ENCODE results near the gene SHOX. TPM values are rescaled to one million over a fixed set of nuclear protein-coding genes. Genes with fewer than 3 reads are reported as not detected.

SHOX gene
- polyA plus RNA-seq, 1 donor (not counting 4 experiments of a cell fraction or from before 2014, with no cell fraction given) = not detected

GRCh38 chrX:703466-703865, 72.9 kb downstream of the SHOX start:
- no peaks in the 10 kb centered on the region for H3K79me2 ChIP-seq (ENCODE audit: control insufficient read depth, insufficient read depth, low read length)
- H2AFZ ChIP-seq (ENCODE audit: control insufficient read depth, low read length) = no peak overlapping the region
- H3K9ac ChIP-seq (ENCODE audit: control insufficient read depth, extremely low read depth, insufficient read depth, low read length) = no peak overlapping the region
- FAIRE-seq (no peak), DNase-seq (ENCODE audit: low read depth, low spot score) (no peak)
- TF ChIP-seq EZH2 (IDR thresholded peaks at IDR 0.05; ENCODE audit: low read length) (no peak), CTCF (optimal IDR thresholded peaks at IDR 0.05 in 1 of 3, IDR thresholded peaks at IDR 0.05 in 1 of 3, conservative IDR thresholded peaks at IDR 0.05 in 1 of 3; ENCODE audit: extremely low read depth in 1 of 3, insufficient read depth in 2 of 3, low read length in 3 of 3) (no peak)
- H3K27me3 ChIP-seq (ENCODE audit: control insufficient read depth, extremely low read depth, insufficient read depth, low read length) = no peaks in the 10 kb centered on the region
- no peaks in the 10 kb centered on the region for H3K36me3 ChIP-seq (ENCODE audit: control insufficient read depth in 2 of 2, extremely low read depth in 1 of 2, insufficient read depth in 2 of 2, low read length in 2 of 2)
- H3K4me2 ChIP-seq (ENCODE audit: control insufficient read depth, extremely low read depth, insufficient read depth, low read depth, low read length) = no peak overlapping the region
- no peaks in the 10 kb centered on the region for H4K20me1 ChIP-seq (ENCODE audit: control insufficient read depth, extremely low read depth, insufficient read depth, low read length)
- H3K9me3 ChIP-seq (ENCODE audit: control insufficient read depth, low read depth, low read length) = peaks cover 2% of the 10 kb centered on the region
- no peak overlapping the region for H3K4me3 ChIP-seq (ENCODE audit: control insufficient read depth in 2 of 3, extremely low read depth in 1 of 3, insufficient read depth in 2 of 3, low read depth in 1 of 3, low read length in 3 of 3)
- H3K27ac ChIP-seq (ENCODE audit: control insufficient read depth, insufficient read depth, low read length) = no peak overlapping the region
- no peaks in the 10 kb centered on the region for H3K9me1 ChIP-seq (ENCODE audit: control insufficient read depth, extremely low read depth, insufficient read depth, low read length)
- dilution Hi-C loops (cut with MboI; ENCODE audit: extremely low pct_ligation_motif_present, low sequenced_read_pairs) = no loop called here
- H3K4me1 ChIP-seq (ENCODE audit: control insufficient read depth, extremely low read depth, insufficient read depth, low read length) = no peaks in the 10 kb centered on the region

- dilution Hi-C loops (cut with MboI; ENCODE audit: extremely low pct_ligation_motif_present, low sequenced_read_pairs) = no loop called here
- no peaks in the 10 kb centered on the region for H4K20me1 ChIP-seq (ENCODE audit: control insufficient read depth, extremely low read depth, insufficient read depth, low read length)
- H3K9ac ChIP-seq (ENCODE audit: control insufficient read depth, extremely low read depth, insufficient read depth, low read length) = no peak overlapping the region
- no peak overlapping the region for H3K4me2 ChIP-seq (ENCODE audit: control insufficient read depth, extremely low read depth, insufficient read depth, low read depth, low read length)
- H3K9me1 ChIP-seq (ENCODE audit: control insufficient read depth, extremely low read depth, insufficient read depth, low read length) = no peaks in the 10 kb centered on the region
- H3K36me3 ChIP-seq (ENCODE audit: control insufficient read depth in 2 of 2, extremely low read depth in 1 of 2, insufficient read depth in 2 of 2, low read length in 2 of 2) = no peaks in the 10 kb centered on the region
- no peak overlapping the region for H2AFZ ChIP-seq (ENCODE audit: control insufficient read depth, low read length)
- H3K79me2 ChIP-seq (ENCODE audit: control insufficient read depth, insufficient read depth, low read length) = no peaks in the 10 kb centered on the region
- no peaks in the 10 kb centered on the region for H3K27me3 ChIP-seq (ENCODE audit: control insufficient read depth, extremely low read depth, insufficient read depth, low read length)
- no peak overlapping the region for H3K27ac ChIP-seq (ENCODE audit: control insufficient read depth, insufficient read depth, low read length)
- FAIRE-seq (no peak), DNase-seq (ENCODE audit: low read depth, low spot score) (no peak)
- H3K4me3 ChIP-seq (ENCODE audit: control insufficient read depth in 2 of 3, extremely low read depth in 1 of 3, insufficient read depth in 2 of 3, low read depth in 1 of 3, low read length in 3 of 3) = no peak overlapping the region
- TF ChIP-seq CTCF (optimal IDR thresholded peaks at IDR 0.05 in 1 of 3, IDR thresholded peaks at IDR 0.05 in 1 of 3, conservative IDR thresholded peaks at IDR 0.05 in 1 of 3; ENCODE audit: extremely low read depth in 1 of 3, insufficient read depth in 2 of 3, low read length in 3 of 3) (no peak), EZH2 (IDR thresholded peaks at IDR 0.05; ENCODE audit: low read length) (no peak)
- H3K9me3 ChIP-seq (ENCODE audit: control insufficient read depth, low read depth, low read length) = peaks cover 2% of the 10 kb centered on the region
- H3K4me1 ChIP-seq (ENCODE audit: control insufficient read depth, extremely low read depth, insufficient read depth, low read length) = no peaks in the 10 kb centered on the region
These were observed 73.3 kb downstream of the SHOX start for GRCh38 chrX:703866-704265.

Other genes starting within 250 kb of the SHOX start
- gene PPP2R3B, start 243.9 kb upstream of the SHOX start, polyA plus RNA-seq = 5.5 to 7.5 TPM (median 6.6 TPM) in 3 replicates

Measured in keratinocyte (primary cell).